SK-N-SH treated with all-trans-retinoic acid at 6 μM for 48 hours (cell line): ENCODE measurements around the gene FOXO1.
A peak's percentile ranks its signal among the peaks of the same experiment; 100 is the strongest.

Experiments used
- ATAC-seq: fragments of 200-7000 bp; cut with Tn5 transposase; 3 replicates; pipeline ENCODE4 v1.9.1; 2020; ENCODE audit warnings: mild to moderate bottlenecking, moderate library complexity
- ARNTL ChIP-seq: fragments of 450-650 bp; formaldehyde crosslinking; IDR thresholded peaks from 2 replicates; pipeline ENCODE4 v1.5.0; 2020; ENCODE audit warnings: low read depth, mild to moderate bottlenecking, moderate library complexity, borderline replicate concordance
- BACH2 ChIP-seq: fragments of 250-450 bp; sonication (Bioruptor Pico); IDR thresholded peaks from 2 replicates; pipeline ENCODE4 v1.9.0; 2021; ENCODE audit warnings: mild to moderate bottlenecking, borderline replicate concordance
- CSDC2 ChIP-seq: fragments of 250-450 bp; sonication (Bioruptor Pico); IDR thresholded peaks from 2 replicates; pipeline ENCODE4 v1.5.0; 2020; ENCODE audit warnings: mild to moderate bottlenecking, moderate library complexity
- ESRRG ChIP-seq: fragments of 250-450 bp; sonication (Bioruptor Pico); IDR thresholded peaks from 2 replicates; pipeline ENCODE4 v1.6.1; 2021; ENCODE audit warnings: mild to moderate bottlenecking
- GLIS3 ChIP-seq: fragments of 250-450 bp; sonication (Bioruptor Pico); IDR thresholded peaks from 2 replicates; pipeline ENCODE4 v1.5.0; 2020; ENCODE audit warnings: mild to moderate bottlenecking, moderate library complexity
- ISL1 ChIP-seq: fragments of 250-450 bp; sonication (Bioruptor Pico); IDR thresholded peaks from 2 replicates; pipeline ENCODE4 v2.1.2; 2022; ENCODE audit warnings: mild to moderate bottlenecking, moderate library complexity
- OSR1 ChIP-seq: fragments of 250-450 bp; sonication (Bioruptor Pico); IDR thresholded peaks from 2 replicates; pipeline ENCODE4 v1.8.0; 2022; ENCODE audit warnings: moderate library complexity, mild to moderate bottlenecking, inconsistent platforms
- PATZ1 ChIP-seq: fragments of 250-450 bp; sonication (Bioruptor Pico); IDR thresholded peaks from 2 replicates; pipeline ENCODE4 v1.8.0; 2020; ENCODE audit warnings: mild to moderate bottlenecking, moderate library complexity, borderline replicate concordance
- PPARA ChIP-seq: fragments of 250-450 bp; sonication (Bioruptor Pico); IDR thresholded peaks from 2 replicates; pipeline ENCODE4 v1.5.0; 2020; ENCODE audit warnings: mild to moderate bottlenecking, borderline replicate concordance
- RARB ChIP-seq: fragments of 250-450 bp; sonication (Bioruptor Pico); IDR thresholded peaks from 2 replicates; pipeline ENCODE4 v1.8.0; 2021; ENCODE audit warnings: mild to moderate bottlenecking, moderate library complexity
- SNAI2 ChIP-seq: fragments of 250-450 bp; sonication (Bioruptor Pico); IDR thresholded peaks from 2 replicates; pipeline ENCODE4 v1.5.0; 2020; ENCODE audit warnings: mild to moderate bottlenecking, moderate library complexity
- TCF4 ChIP-seq: fragments of 250-450 bp; sonication (Bioruptor Pico); IDR thresholded peaks from 2 replicates; pipeline ENCODE4 v1.8.0; 2021; ENCODE audit warnings: mild to moderate bottlenecking, moderate library complexity, borderline replicate concordance
- TOX ChIP-seq: fragments of 250-450 bp; sonication (Bioruptor Pico); IDR thresholded peaks from 2 replicates; pipeline ENCODE4 v1.8.0; 2021; ENCODE audit warnings: mild to moderate bottlenecking, moderate library complexity, borderline replicate concordance
- ZC3H10 ChIP-seq: fragments of 250-450 bp; sonication (Bioruptor Pico); IDR thresholded peaks from 2 replicates; pipeline ENCODE4 v1.5.1; 2021; ENCODE audit warnings: mild to moderate bottlenecking, moderate library complexity
- ZFP3 ChIP-seq: fragments of 250-450 bp; sonication (Bioruptor Pico); IDR thresholded peaks from 2 replicates; pipeline ENCODE4 v1.5.0; 2020; ENCODE audit warnings: mild to moderate bottlenecking, moderate library complexity
- ZFP30 ChIP-seq: fragments of 450-650 bp; formaldehyde crosslinking; IDR thresholded peaks from 2 replicates; pipeline ENCODE4 v1.5.0; 2022; ENCODE audit warnings: mild to moderate bottlenecking, moderate library complexity
- ZNF70 ChIP-seq: fragments of 450-650 bp; formaldehyde crosslinking; IDR thresholded peaks from 2 replicates; pipeline ENCODE4 v1.5.0; 2020; ENCODE audit warnings: mild to moderate bottlenecking, moderate library complexity
- TF ChIP-seq, protein P1 (sequence below): fragments of 250-450 bp; sonication (Bioruptor Pico); IDR thresholded peaks from 2 replicates; pipeline ENCODE4 v1.5.0; 2020; ENCODE audit warnings: mild to moderate bottlenecking, moderate library complexity

The FOXO1 gene

DNA sequence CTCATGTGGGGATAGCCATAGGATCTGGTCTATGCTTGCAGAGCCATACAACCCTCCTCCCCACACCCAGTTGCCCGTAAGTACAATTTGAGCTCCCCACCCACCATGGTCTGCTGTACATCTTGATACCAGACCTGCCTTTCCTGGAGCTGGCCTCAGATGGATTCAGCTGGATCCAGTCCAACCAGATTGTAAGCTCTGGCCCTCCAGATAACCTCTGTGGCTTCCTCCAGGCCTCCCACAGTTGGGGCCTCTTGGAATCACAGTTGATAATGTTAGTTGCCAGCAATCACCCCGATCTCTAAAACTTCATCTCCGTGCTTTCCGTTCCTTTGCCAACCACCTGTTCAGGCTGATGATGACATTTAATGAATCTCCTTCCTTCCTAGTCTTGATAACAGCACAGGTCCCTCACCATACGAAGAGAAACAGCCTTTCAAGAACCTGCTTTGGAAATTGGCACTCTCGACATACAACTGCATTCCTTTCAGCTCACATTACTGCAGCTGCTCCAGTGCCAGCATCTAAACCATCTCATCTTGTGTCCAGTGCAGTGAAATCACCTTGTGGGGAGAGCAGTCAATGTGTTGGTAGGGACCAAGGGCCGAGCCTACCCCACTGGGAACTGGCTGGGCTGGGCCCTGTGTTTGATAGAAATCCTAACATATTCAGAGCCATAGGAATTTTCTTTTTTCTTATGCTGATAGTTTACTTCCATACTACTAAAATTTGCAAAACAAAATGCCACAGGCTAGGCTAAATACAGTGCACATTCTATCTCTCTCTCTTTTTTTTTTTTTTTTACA lies 15.1 kb upstream of the FOXO1 start:
- TF ChIP-seq CSDC2 (no peak), ISL1 (CRISPR knock-in tag) (no peak), ZC3H10 (no peak), OSR1 (CRISPR knock-in tag) (no peak), SNAI2 (no peak), PATZ1 (CRISPR knock-in tag) (no peak), BACH2 (no peak), ARNTL (no peak)
- TF ChIP-seq, protein P1, sequence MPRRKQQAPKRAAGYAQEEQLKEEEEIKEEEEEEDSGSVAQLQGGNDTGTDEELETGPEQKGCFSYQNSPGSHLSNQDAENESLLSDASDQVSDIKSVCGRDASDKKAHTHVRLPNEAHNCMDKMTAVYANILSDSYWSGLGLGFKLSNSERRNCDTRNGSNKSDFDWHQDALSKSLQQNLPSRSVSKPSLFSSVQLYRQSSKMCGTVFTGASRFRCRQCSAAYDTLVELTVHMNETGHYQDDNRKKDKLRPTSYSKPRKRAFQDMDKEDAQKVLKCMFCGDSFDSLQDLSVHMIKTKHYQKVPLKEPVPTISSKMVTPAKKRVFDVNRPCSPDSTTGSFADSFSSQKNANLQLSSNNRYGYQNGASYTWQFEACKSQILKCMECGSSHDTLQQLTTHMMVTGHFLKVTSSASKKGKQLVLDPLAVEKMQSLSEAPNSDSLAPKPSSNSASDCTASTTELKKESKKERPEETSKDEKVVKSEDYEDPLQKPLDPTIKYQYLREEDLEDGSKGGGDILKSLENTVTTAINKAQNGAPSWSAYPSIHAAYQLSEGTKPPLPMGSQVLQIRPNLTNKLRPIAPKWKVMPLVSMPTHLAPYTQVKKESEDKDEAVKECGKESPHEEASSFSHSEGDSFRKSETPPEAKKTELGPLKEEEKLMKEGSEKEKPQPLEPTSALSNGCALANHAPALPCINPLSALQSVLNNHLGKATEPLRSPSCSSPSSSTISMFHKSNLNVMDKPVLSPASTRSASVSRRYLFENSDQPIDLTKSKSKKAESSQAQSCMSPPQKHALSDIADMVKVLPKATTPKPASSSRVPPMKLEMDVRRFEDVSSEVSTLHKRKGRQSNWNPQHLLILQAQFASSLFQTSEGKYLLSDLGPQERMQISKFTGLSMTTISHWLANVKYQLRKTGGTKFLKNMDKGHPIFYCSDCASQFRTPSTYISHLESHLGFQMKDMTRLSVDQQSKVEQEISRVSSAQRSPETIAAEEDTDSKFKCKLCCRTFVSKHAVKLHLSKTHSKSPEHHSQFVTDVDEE, result no peak
- ATAC-seq, result peak; percentile 83

- ATAC-seq, result no peak
- TF ChIP-seq TCF4, result no peak
- TF ChIP-seq, protein P1, result no peak
- no peak for TF ChIP-seq ZFP3
- TF ChIP-seq BACH2, result no peak
- TF ChIP-seq ARNTL, result no peak
- TF ChIP-seq ZFP30 (CRISPR knock-in tag), result no peak
- no peak for TF ChIP-seq GLIS3 (CRISPR knock-in tag)
Measured at GRCh38 chr13:40680659-40681323, 14.3 kb upstream of the FOXO1 start.

DNA sequence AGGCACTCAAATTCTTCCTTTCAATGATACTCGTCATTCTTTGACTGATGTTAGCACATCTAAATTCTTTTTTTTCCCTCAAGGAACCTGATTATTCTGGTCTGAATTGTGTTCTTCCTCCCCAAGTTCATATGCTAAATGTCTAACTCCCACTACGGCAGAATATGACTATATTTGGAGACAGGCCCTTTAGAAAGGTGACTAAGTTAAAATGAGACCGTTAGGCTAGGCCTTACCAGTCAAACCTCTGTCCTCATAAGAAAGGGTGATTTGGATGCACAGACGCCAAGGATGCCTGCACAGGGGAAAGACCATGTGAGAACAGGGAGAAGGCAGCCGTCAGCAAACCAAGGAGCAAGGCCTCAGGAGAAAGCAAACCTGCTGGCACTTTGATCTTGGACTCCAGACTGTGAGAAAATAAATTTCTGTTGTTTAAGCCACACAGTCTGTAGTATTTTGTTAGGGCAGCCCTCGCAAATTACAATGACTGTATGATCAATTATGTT lies 13.1 kb upstream of the FOXO1 start:
- TF ChIP-seq ZFP30 (CRISPR knock-in tag) (no peak), ZNF70 (CRISPR knock-in tag) (no peak), ZC3H10 (no peak), ESRRG (CRISPR knock-in tag) (no peak), SNAI2 (no peak), RARB (no peak), TCF4 (no peak), ARNTL (no peak)
- no peak for ATAC-seq

DNA sequence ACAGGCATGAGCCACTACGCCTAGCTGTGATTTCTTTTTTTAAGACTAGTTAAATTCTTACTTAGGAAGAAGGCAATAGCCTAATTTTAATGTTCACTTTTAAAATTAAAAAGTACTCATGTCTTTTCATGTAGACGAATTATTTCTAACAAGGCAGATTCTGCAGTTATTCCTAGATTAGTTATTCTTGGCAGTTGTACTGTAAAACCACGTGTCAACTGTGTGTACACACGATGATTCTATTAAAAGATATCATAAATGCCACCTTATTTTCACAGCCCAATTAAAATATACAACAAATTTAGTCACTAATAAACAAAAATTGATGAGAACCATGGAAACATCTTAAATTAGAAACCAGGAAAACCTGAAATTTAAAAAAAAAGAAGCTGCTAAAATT lies 10.6 kb upstream of the FOXO1 start:
- no peak for ATAC-seq
- TF ChIP-seq RARB (no peak), ZC3H10 (no peak), TCF4 (no peak), PPARA (CRISPR knock-in tag) (no peak), BACH2 (no peak)

DNA sequence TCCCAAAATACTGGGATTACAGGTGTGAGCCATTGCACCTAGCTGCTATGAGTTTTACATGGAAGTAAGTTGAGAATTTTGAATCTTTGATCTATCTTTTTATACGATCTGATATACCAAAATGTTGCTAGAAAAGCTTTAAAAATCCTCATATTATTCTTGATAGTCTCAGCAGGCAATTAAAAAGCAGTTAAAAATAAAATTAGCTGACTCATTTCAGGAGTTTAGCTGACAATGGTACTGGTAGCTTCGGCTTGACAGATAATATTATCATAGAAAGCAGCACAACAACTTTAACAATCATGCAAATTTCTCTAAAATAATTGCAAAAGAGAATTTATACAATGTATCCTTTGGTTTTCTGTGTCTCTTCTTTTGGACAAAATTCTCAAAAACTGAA lies 9.6 kb upstream of the FOXO1 start:
- TF ChIP-seq BACH2 (no peak), SNAI2 (no peak)
- no peak for ATAC-seq

DNA sequence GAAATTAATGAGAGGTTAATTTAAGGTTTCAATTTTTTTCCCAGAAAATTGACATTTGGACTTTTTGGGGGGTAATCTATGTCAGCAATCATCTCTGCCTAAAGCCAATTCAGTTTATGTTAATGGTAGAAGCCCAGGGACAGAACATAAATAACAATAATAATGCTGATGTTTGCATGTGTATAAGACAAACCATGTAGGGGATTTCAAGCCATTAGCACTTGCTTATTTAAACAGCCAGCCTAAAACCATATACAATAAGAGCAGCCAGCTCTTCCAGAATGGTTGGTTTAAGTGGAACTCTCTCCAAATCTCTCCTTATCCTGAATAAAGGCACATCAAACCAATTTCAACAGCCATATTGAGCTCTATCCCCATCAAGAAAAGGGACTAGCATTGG lies 7.0 kb upstream of the FOXO1 start:
- ATAC-seq, result no peak
- TF ChIP-seq PATZ1 (CRISPR knock-in tag) (no peak), SNAI2 (no peak), ARNTL (no peak), GLIS3 (CRISPR knock-in tag) (no peak), CSDC2 (no peak), TOX (no peak), PPARA (CRISPR knock-in tag) (no peak)
- TF ChIP-seq, protein P1, result no peak
